GM21381 (cell line): ENCODE data around the gene TPD52L1.

Source experiments
- ATAC-seq: cut with Tn5 transposase; IDR thresholded peaks from one replicate; pipeline ENCODE4 v1.9.1; 2021; ENCODE audit warnings: mild to moderate bottlenecking, moderate library complexity; ENCODE audit not compliant: unreplicated experiment

The TPD52L1 gene

GRCh38 chr6:125302840-125303511 lies 149.4 kb downstream of the TPD52L1 start:
- no peak for ATAC-seq

GRCh38 chr6:125303512-125303854 lies 149.9 kb downstream of the TPD52L1 start:
- no peak for ATAC-seq

GRCh38 chr6:125304970-125305660 lies 151.5 kb downstream of the TPD52L1 start:
- ATAC-seq: no peak

- ATAC-seq: no peak
These were observed 153.2 kb downstream of the TPD52L1 start for GRCh38 chr6:125306756-125307149.

GRCh38 chr6:125307150-125307838 lies 153.7 kb downstream of the TPD52L1 start:
- no peak for ATAC-seq

GRCh38 chr6:125307964-125308615 lies 154.5 kb downstream of the TPD52L1 start:
- ATAC-seq: no peak

GRCh38 chr6:125310994-125311649 lies 157.5 kb downstream of the TPD52L1 start:
- ATAC-seq: peak; percentile 78

GRCh38 chr6:125312478-125312877 lies 158.9 kb downstream of the TPD52L1 start:
- no peak for ATAC-seq

- ATAC-seq: no peak
These were observed 159.4 kb downstream of the TPD52L1 start for GRCh38 chr6:125312950-125313349.
